GM06990 (cell line): Measurements from ENCODE around the gene TNIK.

Experiments used
- DNase-seq: peaks from one replicate; pipeline ENCODE4 v3.0.0-alpha.2; 2011; ENCODE audit not compliant: insufficient read length; ENCODE audit errors: extremely low read depth
- H3K27me3 ChIP-seq: replicated peaks from 2 replicates; pipeline ENCODE4 v1.6.0; 2011; ENCODE audit warnings: low read length; ENCODE audit not compliant: control insufficient read depth, insufficient read depth
- H3K36me3 ChIP-seq: 2 replicates; pipeline ENCODE4 v1.5.1; 2011; ENCODE audit warnings: low read length; ENCODE audit not compliant: control insufficient read depth, insufficient read depth
- H3K4me3 ChIP-seq: replicated peaks from 2 replicates; pipeline ENCODE4 v1.5.1; 2011; ENCODE audit warnings: low read depth, mild to moderate bottlenecking, control low read depth, low read length
- TF ChIP-seq, protein P1 (sequence below): IDR thresholded peaks from 2 replicates; pipeline ENCODE4 v1.5.1; 2011; ENCODE audit warnings: low read length, control low read depth, mild to moderate bottlenecking, inconsistent platforms; ENCODE audit not compliant: insufficient read depth, poor library complexity, severe bottlenecking

Gene TNIK

DNA sequence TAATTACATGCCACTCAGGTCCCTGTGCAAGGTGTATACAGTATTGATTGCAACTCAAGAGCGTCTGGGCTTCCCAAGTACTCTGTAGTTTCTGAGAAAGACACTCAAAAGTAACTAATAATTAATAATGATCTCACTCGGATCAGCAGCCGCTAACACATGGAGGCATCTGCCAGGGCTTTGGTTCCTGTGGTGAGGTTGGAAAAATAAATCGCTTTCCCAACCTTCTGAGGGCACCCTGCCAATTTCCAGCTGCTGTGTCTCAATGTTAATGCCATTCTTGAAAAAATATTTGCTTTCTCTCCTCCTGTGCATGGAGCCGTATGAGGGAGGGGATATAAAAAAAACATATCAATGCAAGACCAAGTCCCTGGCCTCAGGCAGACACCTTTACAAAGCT, 317.2 kb downstream of the TNIK start:
- TF ChIP-seq, protein P1, sequence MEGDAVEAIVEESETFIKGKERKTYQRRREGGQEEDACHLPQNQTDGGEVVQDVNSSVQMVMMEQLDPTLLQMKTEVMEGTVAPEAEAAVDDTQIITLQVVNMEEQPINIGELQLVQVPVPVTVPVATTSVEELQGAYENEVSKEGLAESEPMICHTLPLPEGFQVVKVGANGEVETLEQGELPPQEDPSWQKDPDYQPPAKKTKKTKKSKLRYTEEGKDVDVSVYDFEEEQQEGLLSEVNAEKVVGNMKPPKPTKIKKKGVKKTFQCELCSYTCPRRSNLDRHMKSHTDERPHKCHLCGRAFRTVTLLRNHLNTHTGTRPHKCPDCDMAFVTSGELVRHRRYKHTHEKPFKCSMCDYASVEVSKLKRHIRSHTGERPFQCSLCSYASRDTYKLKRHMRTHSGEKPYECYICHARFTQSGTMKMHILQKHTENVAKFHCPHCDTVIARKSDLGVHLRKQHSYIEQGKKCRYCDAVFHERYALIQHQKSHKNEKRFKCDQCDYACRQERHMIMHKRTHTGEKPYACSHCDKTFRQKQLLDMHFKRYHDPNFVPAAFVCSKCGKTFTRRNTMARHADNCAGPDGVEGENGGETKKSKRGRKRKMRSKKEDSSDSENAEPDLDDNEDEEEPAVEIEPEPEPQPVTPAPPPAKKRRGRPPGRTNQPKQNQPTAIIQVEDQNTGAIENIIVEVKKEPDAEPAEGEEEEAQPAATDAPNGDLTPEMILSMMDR = no peak
- Histone ChIP-seq H3K27me3 (no peaks in the 10 kb centered on the region), H3K36me3 (peaks cover 15% of the 10 kb centered on the region), H3K4me3 (no peak overlapping the region)
- DNase-seq = no peak

DNA sequence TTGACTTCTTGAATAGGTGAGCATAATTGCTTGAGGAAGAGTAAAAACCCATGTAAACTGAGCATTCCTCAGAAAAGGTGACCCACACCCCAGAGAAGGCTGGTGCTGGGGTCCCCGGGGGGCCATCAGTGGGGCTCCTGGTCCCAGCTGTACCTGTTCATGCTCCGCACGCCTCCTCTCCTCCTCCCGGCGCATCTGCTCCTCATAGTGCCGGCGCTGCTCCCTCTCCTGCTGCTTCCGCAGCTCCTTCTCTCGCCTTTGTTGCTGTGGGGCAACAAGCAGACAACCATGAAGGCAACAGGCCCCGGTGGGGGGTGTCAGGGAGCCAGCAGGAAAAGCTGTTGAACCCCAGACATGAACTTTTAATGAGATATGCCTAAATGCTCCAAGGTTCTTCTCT, 320.0 kb downstream of the TNIK start:
- Histone ChIP-seq H3K36me3 (peaks cover 16% of the 10 kb centered on the region), H3K27me3 (no peaks in the 10 kb centered on the region), H3K4me3 (no peak overlapping the region)
- no peak for DNase-seq
- TF ChIP-seq, protein P1 = no peak

DNA sequence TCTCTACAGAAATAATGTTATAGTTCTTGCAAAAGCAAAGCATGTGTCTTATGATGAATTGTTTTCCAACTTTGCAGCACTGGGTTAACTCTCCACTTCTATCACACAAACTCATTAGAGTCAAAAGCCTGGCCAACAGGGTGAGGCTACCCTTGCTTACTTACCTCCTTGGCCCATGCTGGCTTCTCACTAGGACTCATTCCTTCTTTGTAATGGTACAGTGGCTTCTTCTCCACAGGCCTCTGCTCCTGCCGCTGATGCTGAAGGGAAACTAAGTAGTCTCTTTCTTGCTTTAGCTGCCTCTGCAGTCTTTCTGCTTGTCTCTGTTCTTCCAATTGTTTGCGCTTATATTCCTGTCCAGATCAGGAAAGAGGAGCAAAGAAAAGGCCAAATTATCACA, 322.2 kb downstream of the TNIK start:
- Histone ChIP-seq H3K4me3 (no peak overlapping the region), H3K36me3 (peaks cover 19% of the 10 kb centered on the region), H3K27me3 (no peaks in the 10 kb centered on the region)
- no peak for DNase-seq
- TF ChIP-seq, protein P1 = no peak

DNA sequence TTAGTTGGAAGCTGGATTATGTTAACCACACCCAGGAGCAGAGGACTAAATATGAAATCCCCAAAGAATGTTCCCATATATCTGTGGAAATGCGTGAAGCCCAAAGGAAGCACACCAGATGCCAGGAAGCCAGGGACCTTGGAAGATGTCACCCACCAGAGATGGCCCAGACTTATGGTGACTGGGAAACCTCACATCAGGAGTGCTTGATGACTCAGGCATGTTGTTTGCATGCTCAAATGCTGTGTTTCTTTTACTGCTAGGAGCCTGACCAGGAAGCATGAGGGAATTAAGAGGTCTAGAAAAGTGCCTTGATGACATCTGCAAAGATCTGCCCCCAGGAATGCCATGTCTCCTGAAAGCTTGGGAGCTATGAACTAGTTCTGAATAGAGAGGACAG, 324.7 kb downstream of the TNIK start:
- Histone ChIP-seq H3K36me3 (peaks cover 19% of the 10 kb centered on the region), H3K4me3 (no peak overlapping the region), H3K27me3 (no peaks in the 10 kb centered on the region)
- TF ChIP-seq, protein P1 = no peak
- DNase-seq = no peak

DNA sequence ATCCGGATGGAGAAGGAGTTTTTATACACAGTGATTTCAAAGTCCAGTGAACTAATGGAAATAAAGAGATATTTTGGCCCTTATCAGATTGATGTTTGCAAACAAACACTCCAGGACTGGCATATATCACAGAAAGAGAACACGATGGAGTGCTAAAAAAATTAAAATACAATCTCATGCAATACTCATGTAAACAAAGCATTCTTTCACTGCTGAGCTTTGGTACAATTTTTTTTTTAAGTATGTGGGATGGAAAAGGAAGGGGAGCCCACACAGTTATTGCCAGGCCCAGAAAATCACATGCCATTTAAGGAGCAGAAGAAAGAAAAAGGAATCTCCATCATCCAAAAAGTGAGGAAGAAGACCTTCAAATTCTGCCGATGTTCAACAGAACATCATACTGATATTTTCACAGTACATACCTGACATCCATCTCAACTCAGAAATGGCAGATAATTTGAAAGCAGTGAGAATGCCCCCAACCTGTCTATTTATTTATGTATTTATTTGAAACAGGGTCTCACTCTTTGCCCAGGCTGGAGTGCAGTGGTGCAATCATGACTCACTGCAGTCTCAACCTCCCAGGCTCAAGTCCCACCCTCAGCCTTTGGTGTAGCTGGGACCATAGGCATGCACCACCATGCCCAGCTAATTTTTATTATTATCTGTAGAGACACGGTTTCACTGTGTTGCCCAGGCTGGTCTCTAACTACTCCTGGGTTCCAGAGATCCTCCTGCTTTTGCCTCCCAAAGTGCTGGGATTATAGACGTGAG, 326.2 kb downstream of the TNIK start:
- H3K27me3 ChIP-seq = no peaks in the 10 kb centered on the region
- TF ChIP-seq, protein P1 = no peak
- peaks cover 17% of the 10 kb centered on the region for H3K36me3 ChIP-seq
- DNase-seq = no peak
- H3K4me3 ChIP-seq = no peak overlapping the region

DNA sequence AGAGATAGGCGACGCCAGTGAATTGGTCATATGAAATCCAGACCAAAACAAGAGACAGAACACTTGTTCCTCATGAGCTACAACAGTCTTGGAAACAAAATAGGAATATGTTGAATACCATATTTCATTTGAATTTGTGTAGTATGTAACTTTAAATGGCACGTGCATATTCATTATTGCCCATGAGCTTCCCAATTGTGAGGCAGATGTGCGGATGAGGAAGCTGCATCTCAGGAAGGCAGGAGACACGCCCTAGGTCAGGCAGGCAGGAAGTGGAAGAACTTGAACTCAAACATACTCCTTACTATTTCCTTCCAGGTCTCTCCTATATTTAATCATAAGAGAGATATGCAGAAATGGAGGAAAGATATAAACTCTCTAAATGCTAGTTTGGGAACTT, 326.9 kb downstream of the TNIK start:
- Histone ChIP-seq H3K4me3 (no peak overlapping the region), H3K27me3 (no peaks in the 10 kb centered on the region), H3K36me3 (peaks cover 17% of the 10 kb centered on the region)
- TF ChIP-seq, protein P1 = no peak
- no peak for DNase-seq
